Activated CD4-positive, alpha-beta T cell treated with anti-CD3 and anti-CD28 coated beads, Interleukin-2, amount 50 U/mL, for 1 hour (primary cell): ENCODE measurements around the gene MDP1.
A peak's percentile ranks its signal among the peaks of the same experiment; 100 is the strongest.

Source experiments
- DNase-seq: peaks from one replicate; pipeline ENCODE4 v3.0.0-alpha.2; 2020

MDP1 gene

GRCh38 chr14:24179294-24179960 is 36.4 kb downstream of the MDP1 start:
- no peak for DNase-seq

DNA sequence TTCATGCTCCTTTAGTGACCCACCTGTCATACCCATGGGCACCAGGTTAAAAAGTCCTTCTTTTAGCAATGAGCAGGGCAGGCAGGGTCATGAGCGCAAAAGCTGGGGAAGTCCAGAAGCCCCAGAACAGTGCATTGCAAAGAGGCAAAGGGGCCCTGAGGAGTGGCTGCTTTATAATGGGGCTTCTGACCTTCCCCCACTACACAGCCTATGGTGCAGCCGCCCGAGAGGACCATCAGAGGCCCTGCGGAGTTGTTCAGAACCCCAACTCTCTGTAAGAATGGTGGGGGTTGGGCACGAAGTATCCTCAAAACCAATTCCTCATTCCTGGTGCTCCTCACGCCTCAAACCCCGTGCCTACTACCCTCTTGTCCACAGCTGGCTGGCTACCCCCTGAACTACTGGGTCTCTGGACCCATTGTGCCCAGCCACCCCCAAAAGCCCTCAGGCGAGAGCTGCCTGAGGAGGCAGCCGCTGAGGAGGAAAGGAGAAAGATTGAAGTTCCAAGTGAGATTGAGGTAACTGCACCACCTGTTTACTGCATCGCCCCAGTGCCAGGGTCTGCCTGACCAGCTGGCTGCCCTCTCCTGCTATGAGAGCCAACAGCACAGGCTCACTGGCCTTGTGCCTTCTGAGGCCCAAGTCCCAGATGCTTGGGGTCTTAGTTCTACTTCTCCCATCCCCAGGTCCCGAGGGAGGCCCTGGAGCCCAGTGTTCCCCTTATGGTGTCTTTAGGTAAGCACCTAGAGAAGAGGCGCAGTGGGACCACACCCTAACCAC is 37.3 kb downstream of the MDP1 start:
- DNase-seq = no peak

GRCh38 chr14:24177891-24178290 is 38.0 kb downstream of the MDP1 start:
- DNase-seq = no peak

GRCh38 chr14:24177041-24177825 is 38.6 kb downstream of the MDP1 start:
- DNase-seq = no peak

- DNase-seq = no peak
Observed at GRCh38 chr14:24176599-24176998, 39.3 kb downstream of the MDP1 start.

GRCh38 chr14:24172871-24173281 is 43.0 kb downstream of the MDP1 start:
- no peak for DNase-seq

GRCh38 chr14:24172261-24172860 is 43.5 kb downstream of the MDP1 start:
- DNase-seq = no peak

GRCh38 chr14:24171422-24172260 is 44.2 kb downstream of the MDP1 start, which contains the start of gene REC8:
Gene REC8 (plus strand): TSS chr14:24172080. CDS start chr14:24172553, 473 bp downstream.
- peak; percentile 67 for DNase-seq

DNA sequence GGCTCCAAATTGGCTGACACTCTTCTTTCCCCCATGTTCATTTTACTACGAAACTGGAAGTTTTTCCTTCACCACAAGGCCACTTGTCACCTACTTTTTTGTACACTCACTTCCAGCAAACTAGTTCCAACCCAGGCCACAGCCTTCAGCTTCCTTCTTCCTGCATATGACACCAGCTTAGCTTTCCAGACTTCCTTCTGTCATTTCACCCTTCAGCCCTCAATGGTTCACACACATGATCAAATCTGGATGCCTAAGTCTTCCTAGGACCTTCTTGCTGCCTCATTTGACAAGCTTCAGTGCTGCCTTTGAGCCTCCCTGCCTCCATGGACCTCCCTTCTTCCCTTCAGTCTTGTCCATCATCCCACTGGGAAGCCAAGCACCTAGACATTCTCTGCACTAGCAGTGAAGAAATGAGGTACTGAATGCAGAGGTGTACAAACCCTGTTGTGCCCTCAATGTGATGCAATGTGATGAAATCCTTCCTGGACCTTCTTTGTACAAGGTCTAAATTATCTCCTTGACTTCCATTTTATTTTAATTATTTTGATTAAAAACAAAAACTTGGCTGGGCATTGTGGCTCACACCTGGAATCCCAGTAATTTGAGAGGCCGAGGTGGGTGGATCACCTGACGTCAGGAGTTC is 48.3 kb downstream of the MDP1 start:
- no peak for DNase-seq

DNA sequence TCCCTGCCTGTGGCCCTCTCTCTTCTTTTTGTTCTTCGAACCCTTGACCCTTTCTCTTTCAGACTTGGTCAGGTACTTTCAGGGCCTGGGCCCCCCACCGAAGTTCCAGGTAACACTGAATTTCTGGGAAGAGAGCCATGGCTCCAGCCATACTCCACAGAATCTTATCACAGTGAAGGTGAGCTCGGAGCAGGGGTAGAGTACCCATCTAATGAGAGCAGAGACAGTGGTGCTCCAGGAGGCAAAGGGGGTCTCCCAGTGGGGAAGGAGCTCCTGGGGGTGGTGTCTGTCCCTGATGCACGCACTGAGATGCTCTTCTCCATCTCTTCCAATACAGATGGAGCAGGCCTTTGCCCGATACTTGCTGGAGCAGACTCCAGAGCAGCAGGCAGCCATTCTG is 50.1 kb downstream of the MDP1 start:
- no peak for DNase-seq

DNA sequence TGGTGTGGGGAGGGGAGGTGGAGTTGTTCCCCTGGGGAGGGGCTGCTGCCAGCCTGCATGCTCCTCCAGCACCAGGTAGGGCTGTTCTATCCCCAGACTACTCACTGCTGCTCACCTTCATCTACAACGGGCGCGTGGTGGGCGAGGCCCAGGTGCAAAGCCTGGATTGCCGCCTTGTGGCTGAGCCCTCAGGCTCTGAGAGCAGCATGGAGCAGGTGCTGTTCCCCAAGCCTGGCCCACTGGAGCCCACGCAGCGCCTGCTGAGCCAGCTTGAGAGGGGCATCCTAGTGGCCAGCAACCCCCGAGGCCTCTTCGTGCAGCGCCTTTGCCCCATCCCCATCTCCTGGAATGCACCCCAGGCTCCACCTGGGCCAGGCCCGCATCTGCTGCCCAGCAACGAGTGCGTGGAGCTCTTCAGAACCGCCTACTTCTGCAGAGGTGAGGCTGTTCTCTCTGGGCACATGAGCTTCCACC is 51.3 kb downstream of the MDP1 start:
- DNase-seq = no peak
